Coronary artery (tissue), 2 donors: ENCODE data around the gene PRELID1.

ENCODE experiments used
- DNase-seq: peaks from one replicate; pipeline ENCODE4 v3.0.0-alpha.2; 2017; ENCODE audit warnings: low spot score
- H3K27ac ChIP-seq, 2 donors: fragments of 200-600 bp; sonication (generic); one replicate each; pipeline ENCODE4 v1.5.1; 2016 to 2019
- H3K4me3 ChIP-seq: fragments of 200-600 bp; sonication (generic); 2 replicates; pipeline ENCODE4 v1.5.1; 2016; ENCODE audit warnings: mild to moderate bottlenecking, moderate library complexity
- CTCF ChIP-seq: fragments of 200-600 bp; sonication (generic); IDR thresholded peaks from one replicate; pipeline ENCODE4 v1.5.1; 2019; ENCODE audit warnings: antibody characterized with exemption

Gene PRELID1

DNA sequence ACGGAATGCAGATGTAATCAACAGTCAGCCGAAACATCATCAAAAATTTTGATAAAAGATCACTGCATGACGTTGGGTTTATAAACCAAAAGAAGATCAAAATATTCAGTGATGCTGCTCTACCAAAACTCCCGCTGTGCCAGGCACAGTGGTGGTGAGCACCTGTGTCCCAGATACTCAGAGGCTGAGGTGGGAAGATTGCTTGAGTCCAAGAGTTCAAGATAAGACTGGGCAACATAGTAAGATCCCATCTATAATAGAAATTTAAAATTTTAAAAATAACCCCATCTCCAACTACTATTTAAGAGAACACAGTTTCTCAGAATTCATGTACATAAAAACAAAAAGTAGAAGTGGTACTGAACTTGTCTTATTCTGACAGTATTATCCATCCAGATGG, 44.1 kb downstream of the PRELID1 start:
- no peak for DNase-seq
- no peak overlapping the region for H3K27ac ChIP-seq
- TF ChIP-seq CTCF = no peak
- H3K4me3 ChIP-seq = no peak overlapping the region

- TF ChIP-seq CTCF = no peak
- Histone ChIP-seq H3K27ac (no peak overlapping the region), H3K4me3 (no peak overlapping the region)
Measured at GRCh38 chr5:177349362-177349647, 45.7 kb downstream of the PRELID1 start.

GRCh38 chr5:177349762-177350161, 46.2 kb downstream of the PRELID1 start:
- DNase-seq = no peak
- TF ChIP-seq CTCF = no peak
- Histone ChIP-seq H3K4me3 (peak overlapping the region; percentile 84), H3K27ac (no peak overlapping the region)

More at GRCh38 chr5:177349362-177349647, 45.7 kb downstream of the PRELID1 start:
- no peak for DNase-seq

DNA sequence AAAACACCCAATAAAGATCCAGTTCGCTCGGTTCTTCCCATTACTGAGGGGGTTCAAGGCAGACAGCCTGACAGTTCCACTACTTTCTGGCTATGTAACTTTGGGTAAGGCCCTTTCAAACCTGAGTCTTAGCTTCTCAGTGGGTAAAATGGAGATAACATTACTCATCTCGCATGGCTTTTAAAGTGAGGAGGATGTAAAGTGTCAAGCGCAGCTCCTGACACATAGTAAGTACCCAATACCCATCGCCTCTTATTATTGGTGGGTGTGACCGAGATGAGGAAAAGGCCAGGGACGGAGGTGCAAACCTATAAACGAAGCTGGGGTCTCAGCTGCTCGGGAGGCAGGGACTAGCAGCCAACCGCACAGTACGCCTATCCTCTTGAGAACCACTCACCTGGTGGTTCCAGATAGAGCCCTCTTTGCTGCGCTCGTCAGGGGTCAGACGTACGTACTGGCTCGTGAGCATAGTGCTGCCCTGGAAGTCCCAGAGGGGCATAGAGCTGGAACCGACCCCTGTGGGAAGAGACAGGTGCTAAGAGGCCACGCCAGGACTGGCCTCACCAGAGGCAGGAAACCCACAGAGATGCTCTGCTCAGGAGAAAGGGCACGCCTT, 47.3 kb downstream of the PRELID1 start:
- Histone ChIP-seq H3K4me3 (peak overlapping the region; percentile 84), H3K27ac (peak overlapping the region; percentile 57 to 88)
- TF ChIP-seq CTCF = no peak
- no peak for DNase-seq

DNA sequence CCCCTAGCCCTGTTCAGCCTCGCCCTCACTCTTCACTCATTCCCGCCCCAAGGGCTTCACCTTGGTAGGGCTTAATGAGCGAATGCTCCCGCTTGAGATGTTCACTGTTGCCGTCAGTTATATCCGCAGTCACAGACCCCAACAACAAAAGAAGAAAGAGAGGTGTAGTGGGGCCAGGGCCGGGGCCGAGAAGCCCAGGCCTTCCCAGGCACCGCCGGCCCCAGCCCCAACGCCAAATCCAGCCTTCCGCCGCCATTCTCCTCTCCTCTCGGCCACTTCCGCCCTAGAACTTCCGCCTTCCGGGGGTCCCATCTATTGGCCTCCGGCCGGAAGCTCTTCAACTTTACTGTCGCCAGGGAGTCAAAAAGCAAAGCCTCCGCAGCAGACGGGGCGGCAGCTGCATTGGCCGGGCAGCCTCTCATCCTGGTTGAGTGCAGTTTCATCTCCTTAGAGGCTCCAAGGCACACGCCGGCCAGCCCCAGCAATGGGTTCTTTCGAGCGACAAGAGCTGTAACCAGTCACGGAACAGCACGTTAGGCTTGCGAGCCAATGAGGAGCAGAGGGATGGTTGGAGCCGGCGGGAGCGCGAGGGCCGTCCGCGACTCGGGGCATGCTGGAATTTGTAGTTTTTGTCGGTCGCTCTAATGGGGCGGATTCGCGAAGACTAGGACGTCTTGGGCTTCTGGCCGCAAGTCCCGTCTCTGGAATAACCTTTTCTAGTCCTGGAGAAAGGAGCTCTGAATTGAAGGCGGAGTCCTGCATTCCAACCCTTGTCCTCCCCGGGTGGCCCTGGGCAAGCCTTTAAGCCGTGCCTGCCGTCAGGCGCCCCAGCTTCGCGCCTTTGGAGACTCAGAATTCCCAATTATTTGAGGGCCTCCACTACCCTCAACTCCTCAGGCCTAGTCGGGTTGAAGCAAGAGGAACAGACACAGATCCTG, 48.1 kb downstream of the PRELID1 start, which contains the start of gene LMAN2:
Gene LMAN2 (minus strand): TSS at position 277 of the 938 bp plus-strand sequence. CDS start 21 bp downstream, at position 256.
- TF ChIP-seq CTCF = no peak
- peak within 1 kb of the TSS; percentile 57 to 88 for H3K27ac ChIP-seq
- DNase-seq = peak; percentile 94
- H3K4me3 ChIP-seq = peak within 1 kb of the TSS; percentile 84

- Histone ChIP-seq H3K27ac (no peak overlapping the region), H3K4me3 (no peak overlapping the region)
- no peak for DNase-seq
- TF ChIP-seq CTCF = no peak
Measured at GRCh38 chr5:177353093-177353492, 49.5 kb downstream of the PRELID1 start.
